ENCODE results near the gene ZCCHC14.
"Not testable (repeated sequence)": the region's sequence is repeated elsewhere in the genome, so short reads cannot be mapped to it uniquely, and the experiment has no call there.

Gene ZCCHC14

DNA sequence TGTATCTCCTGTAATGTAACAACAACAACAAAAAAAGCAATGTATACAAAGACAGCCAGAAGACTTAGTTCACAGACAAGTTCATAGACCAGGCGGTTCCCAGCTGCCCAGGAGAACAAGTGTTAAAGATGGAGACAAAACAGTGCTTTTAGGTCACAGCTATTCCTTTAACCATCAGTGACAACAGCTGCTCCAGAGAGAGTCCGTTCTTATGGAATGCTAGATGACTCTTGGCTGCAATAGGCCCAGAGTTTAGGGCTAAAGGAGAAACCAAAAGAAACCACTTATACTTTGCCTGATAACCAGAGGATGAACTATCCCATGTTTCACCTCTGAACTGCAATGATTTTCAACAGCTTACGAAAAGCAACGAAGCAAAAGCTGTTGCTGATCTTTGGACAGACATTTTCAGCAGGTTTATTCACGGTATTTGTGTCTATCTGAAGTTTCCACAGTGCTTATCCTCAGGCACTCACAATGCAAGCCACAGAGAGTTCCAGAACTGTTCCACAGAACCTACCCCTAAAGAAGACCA lies 6.0 kb downstream of the ZCCHC14 start:
- no peak overlapping the region for H3K4me3 ChIP-seq (ENCODE audit: control insufficient read depth, low read depth, low read length)
- no peak for TF ChIP-seq CTCF (conservative IDR thresholded peaks at IDR 0.05; ENCODE audit: control insufficient read depth, insufficient read depth, low read depth, low read length)
- no peak for DNase-seq (ENCODE audit: low read depth)

- no peak for TF ChIP-seq CTCF (conservative IDR thresholded peaks at IDR 0.05; ENCODE audit: control insufficient read depth, insufficient read depth, low read depth, low read length)
- no peak for DNase-seq (ENCODE audit: low read depth)
- H3K4me3 ChIP-seq (ENCODE audit: control insufficient read depth, low read depth, low read length) = no peak overlapping the region
Measured at GRCh38 chr16:87486282-87486681, 6.5 kb downstream of the ZCCHC14 start.

DNA sequence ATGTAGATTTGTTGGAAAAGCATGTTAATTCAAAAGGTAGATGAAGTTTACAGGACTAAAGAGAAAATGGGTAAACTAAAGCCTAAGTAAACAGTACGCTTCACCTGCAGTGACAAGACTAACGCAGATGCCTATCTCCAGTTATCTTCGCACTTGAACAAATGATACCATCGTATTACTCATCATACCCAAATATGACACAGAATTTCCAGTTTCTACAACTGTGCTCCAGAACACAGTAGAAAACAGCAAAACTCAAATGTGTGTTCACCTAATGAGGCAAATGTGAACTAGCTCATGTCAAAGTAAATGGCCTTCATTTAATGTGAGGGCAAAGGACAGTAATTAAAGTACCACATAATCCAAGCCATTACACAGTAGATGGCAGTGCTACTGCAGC lies 7.0 kb downstream of the ZCCHC14 start:
- not testable (repeated sequence) for DNase-seq (ENCODE audit: low read depth); H3K4me3 ChIP-seq (ENCODE audit: control insufficient read depth, low read depth, low read length)

GRCh38 chr16:87484487-87485331 lies 8.1 kb downstream of the ZCCHC14 start:
- DNase-seq (ENCODE audit: low read depth) = no peak
- no peak for TF ChIP-seq CTCF (conservative IDR thresholded peaks at IDR 0.05; ENCODE audit: control insufficient read depth, insufficient read depth, low read depth, low read length)
- H3K4me3 ChIP-seq (ENCODE audit: control insufficient read depth, low read depth, low read length) = no peak overlapping the region

GRCh38 chr16:87483481-87483880 lies 9.3 kb downstream of the ZCCHC14 start:
- DNase-seq (ENCODE audit: low read depth) = no peak
- TF ChIP-seq CTCF (conservative IDR thresholded peaks at IDR 0.05; ENCODE audit: control insufficient read depth, insufficient read depth, low read depth, low read length) = no peak
- no peak overlapping the region for H3K4me3 ChIP-seq (ENCODE audit: control insufficient read depth, low read depth, low read length)

DNA sequence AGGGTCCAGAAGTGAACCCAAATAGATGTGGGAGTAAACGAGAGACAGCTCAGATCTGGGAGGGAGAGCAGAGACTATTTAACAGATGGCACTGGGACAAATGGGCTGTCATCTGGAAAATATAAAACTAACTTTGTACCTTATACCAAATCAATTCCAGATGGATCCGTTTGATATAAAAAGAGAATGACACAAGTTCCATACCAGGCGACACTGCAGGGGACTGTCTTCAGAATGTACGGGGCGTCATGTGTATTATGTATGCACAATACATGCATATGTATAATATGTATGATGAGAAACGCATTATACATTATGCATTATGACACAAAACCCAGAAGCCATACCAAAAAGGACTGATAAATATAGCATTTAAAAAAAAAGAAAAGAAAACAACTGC lies 10.2 kb downstream of the ZCCHC14 start:
- not testable (repeated sequence) for DNase-seq (ENCODE audit: low read depth); H3K4me3 ChIP-seq (ENCODE audit: control insufficient read depth, low read depth, low read length)

- H3K4me3 ChIP-seq (ENCODE audit: control insufficient read depth, low read depth, low read length) = no peak overlapping the region
- no peak for TF ChIP-seq CTCF (conservative IDR thresholded peaks at IDR 0.05; ENCODE audit: control insufficient read depth, insufficient read depth, low read depth, low read length)
- no peak for DNase-seq (ENCODE audit: low read depth)
Measured at GRCh38 chr16:87482266-87482665, 10.6 kb downstream of the ZCCHC14 start.

- not testable (repeated sequence) for DNase-seq (ENCODE audit: low read depth); H3K4me3 ChIP-seq (ENCODE audit: control insufficient read depth, low read depth, low read length)
Measured at GRCh38 chr16:87481711-87482110, 11.1 kb downstream of the ZCCHC14 start.

DNA sequence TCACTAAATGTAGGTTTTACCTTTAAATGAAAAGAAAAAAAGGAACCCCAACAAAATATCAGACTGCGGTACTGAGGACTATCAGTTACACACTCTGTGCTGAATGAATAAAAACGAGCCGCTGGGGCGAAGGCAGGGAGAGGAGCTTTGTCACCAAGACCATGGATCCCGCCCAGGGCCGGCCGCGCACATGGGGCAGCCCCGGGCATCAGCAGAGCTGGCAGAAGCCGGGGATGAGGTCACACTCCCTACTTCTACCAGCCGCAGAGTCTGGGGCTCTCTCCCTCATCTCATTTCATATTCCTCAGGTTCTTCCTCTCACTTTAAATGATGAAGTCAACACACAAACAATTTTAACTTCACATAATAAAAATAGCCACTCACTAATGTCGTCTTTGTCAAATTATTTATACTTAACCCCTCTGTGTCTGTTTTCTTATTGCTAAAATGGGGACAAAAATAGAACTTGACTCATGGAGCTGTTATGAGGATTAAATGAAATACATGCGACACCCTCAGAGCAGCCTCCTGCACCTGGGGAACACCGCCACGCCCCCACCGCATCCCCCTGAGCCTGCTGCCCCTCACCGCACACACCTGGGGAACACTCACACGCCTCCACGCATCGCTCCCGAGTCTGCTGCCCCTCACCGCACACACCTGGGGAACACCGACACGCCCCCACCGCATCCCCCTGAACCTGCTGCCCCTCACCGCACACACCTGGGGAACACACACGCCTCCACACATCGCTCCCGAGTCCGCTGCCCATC lies 15.4 kb downstream of the ZCCHC14 start:
- DNase-seq (ENCODE audit: low read depth); H3K4me3 ChIP-seq (ENCODE audit: control insufficient read depth, low read depth, low read length): not testable (repeated sequence)

All from fibroblast of mammary gland (primary cell).